Upper lobe of left lung (tissue), 6 donors: ENCODE data around the gene ITCH. TPM values are rescaled to one million over a fixed set of nuclear protein-coding genes. Genes with fewer than 3 reads are reported as not detected.
A peak's percentile ranks its signal among the peaks of the same experiment; 100 is the strongest.

ENCODE experiments used
- ATAC-seq, 2 donors: fragments of 200-7000 bp; cut with Tn5 transposase; one replicate each; pipeline ENCODE4 v1.9.1; 2022; ENCODE audit warnings: mild to moderate bottlenecking in 2 of 2, moderate library complexity in 2 of 2; ENCODE audit not compliant: low FRiP score in 2 of 2
- DNase-seq, 2 donors: peaks; one replicate each; pipeline ENCODE4 v3.0.0-alpha.2; 2019 to 2020
- H3K27ac ChIP-seq, 4 donors: fragments of 200-600 bp; sonication (generic); one replicate each; pipeline ENCODE4 v1.5.1; 2016 to 2019
- H3K27me3 ChIP-seq, 4 donors: fragments of 200-600 bp; sonication (generic); one replicate each; pipeline ENCODE4 v1.5.1; 2017 to 2019
- H3K36me3 ChIP-seq, 4 donors: fragments of 200-600 bp; sonication (generic); one replicate each; pipeline ENCODE4 v1.5.1; 2016 to 2019
- H3K4me1 ChIP-seq, 4 donors: fragments of 200-600 bp; sonication (generic); one replicate each; pipeline ENCODE4 v1.5.1; 2018 to 2019
- H3K4me3 ChIP-seq, 4 donors: fragments of 200-600 bp; sonication (generic); one replicate each; pipeline ENCODE4 v1.5.1; 2017 to 2019; ENCODE audit warnings: mild to moderate bottlenecking in 2 of 4, moderate library complexity in 1 of 4
- H3K9me3 ChIP-seq, 4 donors: fragments of 200-600 bp; sonication (generic); one replicate each; pipeline ENCODE4 v1.5.1; 2018 to 2019
- EP300 ChIP-seq, 4 donors: sonication (generic); formaldehyde crosslinking; IDR thresholded peaks; one replicate each; pipeline ENCODE4 v1.5.1; 2017; ENCODE audit warnings: antibody characterized with exemption in 4 of 4, control low read depth in 2 of 4
- POLR2A ChIP-seq, 4 donors: fragments of 450-650 bp; IDR thresholded peaks; one replicate each; pipeline ENCODE4 v1.5.1; 2016 to 2017; ENCODE audit warnings: antibody characterized with exemption in 4 of 4, mild to moderate bottlenecking in 2 of 4
- POLR2AphosphoS5 ChIP-seq, 2 donors: sonication (generic); formaldehyde crosslinking; IDR thresholded peaks; one replicate each; pipeline ENCODE4 v1.5.1; 2017; ENCODE audit warnings: antibody characterized with exemption in 2 of 2
- WGBS, 2 donors: methylation state at CpG; one replicate each; pipeline ENCODE4 v1.1.5; 2017 to 2018; 5-methylcytosine and 5-hydroxymethylcytosine counted together
- total RNA-seq, 6 donors: library from RNA; depleted of rRNA in 4 of 6; stranded (reverse); fragments of >200 nt in 4 of 6; gene quantifications; one replicate each; pipeline versions ENCODE4 v1.1.0 to v1.2.1, GENCODE V29; 2016 to 2021
- TF ChIP-seq, protein P1 (sequence below), 6 experiments: fragments of 450-650 bp in 4 of 6; fragments of 200-600 bp in 2 of 6; sonication (generic) in 2 of 6; IDR thresholded peaks; one replicate each; pipeline ENCODE4 v1.5.1; 2016 to 2019; ENCODE audit warnings: antibody characterized with exemption in 6 of 6
- donor health status: DM: no; HTN: no; CAD: no; lungs with moderate emphysema.
- donor health status: DM: no; HTN: yes; CAD: no; lungs with severe emphysema.

Gene ITCH
- total RNA-seq, 6 donors from 2014 or later = 26.6 to 57.2 (median 45.5) TPM

DNA sequence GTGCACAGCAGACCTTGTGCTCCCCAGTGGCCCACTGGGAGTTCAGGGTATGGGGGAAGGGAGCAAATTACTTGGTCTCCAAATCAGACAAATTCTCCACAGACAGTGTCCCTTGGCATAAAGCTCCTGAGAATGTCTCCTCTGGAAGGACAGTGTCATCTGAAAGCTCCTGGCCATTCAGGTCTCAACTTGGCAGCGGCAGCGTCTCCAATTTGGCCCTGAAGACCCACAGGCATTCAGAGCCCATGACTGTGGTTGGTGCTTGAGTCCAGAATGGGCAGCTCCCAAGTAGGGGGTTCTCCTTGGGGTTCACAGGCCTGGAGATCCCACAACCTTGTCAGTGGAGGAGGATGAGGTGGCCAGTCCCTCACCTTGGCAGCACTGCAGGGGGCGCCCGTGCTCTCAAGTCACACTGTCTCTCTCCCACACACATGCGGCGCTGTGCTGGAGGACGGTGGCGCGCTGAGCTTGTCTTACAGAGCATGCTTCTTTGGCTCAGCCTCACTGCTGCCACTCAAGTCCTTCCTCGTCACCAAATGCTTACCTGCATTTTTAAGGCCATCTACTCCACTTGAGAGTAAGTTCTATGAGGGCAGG, 173.8 kb downstream of the ITCH start:
- DNase-seq (peak; percentile 37 to 81), ATAC-seq (peak in 1 of 2 donors; percentile 31)
- TF ChIP-seq, protein P1, sequence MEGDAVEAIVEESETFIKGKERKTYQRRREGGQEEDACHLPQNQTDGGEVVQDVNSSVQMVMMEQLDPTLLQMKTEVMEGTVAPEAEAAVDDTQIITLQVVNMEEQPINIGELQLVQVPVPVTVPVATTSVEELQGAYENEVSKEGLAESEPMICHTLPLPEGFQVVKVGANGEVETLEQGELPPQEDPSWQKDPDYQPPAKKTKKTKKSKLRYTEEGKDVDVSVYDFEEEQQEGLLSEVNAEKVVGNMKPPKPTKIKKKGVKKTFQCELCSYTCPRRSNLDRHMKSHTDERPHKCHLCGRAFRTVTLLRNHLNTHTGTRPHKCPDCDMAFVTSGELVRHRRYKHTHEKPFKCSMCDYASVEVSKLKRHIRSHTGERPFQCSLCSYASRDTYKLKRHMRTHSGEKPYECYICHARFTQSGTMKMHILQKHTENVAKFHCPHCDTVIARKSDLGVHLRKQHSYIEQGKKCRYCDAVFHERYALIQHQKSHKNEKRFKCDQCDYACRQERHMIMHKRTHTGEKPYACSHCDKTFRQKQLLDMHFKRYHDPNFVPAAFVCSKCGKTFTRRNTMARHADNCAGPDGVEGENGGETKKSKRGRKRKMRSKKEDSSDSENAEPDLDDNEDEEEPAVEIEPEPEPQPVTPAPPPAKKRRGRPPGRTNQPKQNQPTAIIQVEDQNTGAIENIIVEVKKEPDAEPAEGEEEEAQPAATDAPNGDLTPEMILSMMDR (IDR thresholded peaks at IDR 0.05) = peak in 2 of 6 experiments; percentile 12 to 34
- TF ChIP-seq POLR2A (IDR thresholded peaks at IDR 0.05) = no peak
- Histone ChIP-seq H3K36me3 (peaks cover 37 to 93% (median 75%) of the 10 kb centered on the region in 4 donors), H3K9me3 (no peaks in the 10 kb centered on the region), H3K4me3 (no peak overlapping the region), H3K27me3 (no peaks in the 10 kb centered on the region), H3K4me1 (no peaks in the 10 kb centered on the region), H3K27ac (no peak overlapping the region)
- WGBS, 2 donors = 70 to 89% methylated on average over 9 to 10 of the region's 10 CpGs

DNA sequence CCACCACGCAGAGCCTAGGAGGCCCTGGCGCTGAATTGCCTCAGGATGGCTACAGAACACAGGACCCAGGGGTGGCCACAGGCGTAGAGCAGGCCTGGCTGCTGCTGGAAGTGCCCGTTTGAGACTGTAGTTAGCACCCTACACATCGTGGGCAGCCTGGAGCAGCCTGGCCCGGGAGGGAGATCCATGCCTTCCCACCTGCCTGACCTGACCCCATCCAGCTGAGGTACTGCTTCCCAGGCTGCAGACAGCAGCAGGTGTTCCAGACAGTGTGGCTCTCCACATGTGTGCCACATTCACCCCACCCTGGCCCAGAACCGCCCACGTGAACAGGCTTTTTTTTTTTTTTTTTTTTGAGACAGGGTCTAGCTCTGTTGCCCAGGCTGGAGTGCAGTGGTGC, 174.6 kb downstream of the ITCH start:
- WGBS, 2 donors = 88 to 96% methylated on average over 7 to 8 of the region's 8 CpGs
- DNase-seq (no peak), ATAC-seq (no peak)
- no peaks in the 10 kb centered on the region for H3K9me3 ChIP-seq
- no peak overlapping the region for H3K4me3 ChIP-seq
- H3K27ac ChIP-seq = no peak overlapping the region
- no peaks in the 10 kb centered on the region for H3K4me1 ChIP-seq
- H3K36me3 ChIP-seq = peaks cover 37 to 93% (median 72%) of the 10 kb centered on the region in 4 donors
- H3K27me3 ChIP-seq = no peaks in the 10 kb centered on the region
- TF ChIP-seq POLR2AphosphoS5 (IDR thresholded peaks at IDR 0.05) (no peak), POLR2A (IDR thresholded peaks at IDR 0.05) (no peak), EP300 (IDR thresholded peaks at IDR 0.05) (no peak)
- TF ChIP-seq, protein P1 (IDR thresholded peaks at IDR 0.05) = no peak

DNA sequence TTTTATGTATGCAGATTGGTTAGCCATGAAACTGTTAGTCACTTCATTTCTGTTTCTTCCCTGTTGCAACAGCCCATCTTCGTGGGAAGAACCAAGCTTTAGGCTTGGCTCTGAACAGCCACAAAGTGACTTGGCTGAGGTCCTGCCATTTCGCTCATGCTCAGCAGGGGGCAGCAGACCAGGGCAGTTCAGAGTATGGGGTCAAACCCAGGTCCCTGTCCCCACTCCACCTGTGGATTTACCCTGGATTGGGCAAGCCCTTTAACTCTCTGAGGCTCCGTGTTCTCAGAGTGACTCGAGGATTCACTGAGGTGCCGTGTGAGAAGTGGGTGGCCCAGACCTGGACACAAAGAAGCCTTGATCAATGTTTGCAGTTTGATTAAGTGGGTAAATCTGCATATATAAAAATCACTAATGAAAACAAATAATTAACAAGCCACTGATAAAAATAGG, 175.6 kb downstream of the ITCH start:
- ATAC-seq (peak; percentile 67 to 72), DNase-seq (peak in 1 of 2 donors; percentile 72)
- Histone ChIP-seq H3K9me3 (no peaks in the 10 kb centered on the region), H3K4me3 (no peak overlapping the region), H3K27me3 (no peaks in the 10 kb centered on the region), H3K36me3 (peaks cover 37 to 85% (median 64%) of the 10 kb centered on the region in 4 donors), H3K27ac (no peak overlapping the region), H3K4me1 (no peaks in the 10 kb centered on the region)
- TF ChIP-seq POLR2AphosphoS5 (IDR thresholded peaks at IDR 0.05) (no peak), POLR2A (IDR thresholded peaks at IDR 0.05) (no peak), EP300 (IDR thresholded peaks at IDR 0.05) (no peak)
- TF ChIP-seq, protein P1 (IDR thresholded peaks at IDR 0.05) = peak; percentile 67 to 76 (median 72)
- WGBS, 2 donors = 43 to 52% methylated on average over 5 of the region's 5 CpGs

DNA sequence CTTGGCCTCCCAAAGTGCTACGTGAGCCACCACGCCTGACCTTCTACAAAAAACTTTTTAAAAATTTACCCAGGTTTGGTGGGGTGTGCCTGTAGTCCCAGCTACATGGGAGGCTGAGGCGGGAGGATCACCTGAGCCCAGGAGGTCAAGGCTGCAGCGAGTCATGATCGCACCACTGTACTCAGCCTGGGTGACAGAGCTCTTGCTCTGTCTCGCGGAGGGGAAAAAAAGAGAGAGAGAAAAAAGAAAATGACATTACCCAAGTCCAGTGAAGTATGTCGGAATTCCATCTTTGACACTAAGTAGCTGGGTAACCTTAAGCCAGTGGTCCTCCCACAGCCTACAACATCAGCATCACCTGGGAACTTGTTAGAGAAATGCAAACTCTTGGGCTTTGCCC, 176.7 kb downstream of the ITCH start:
- Histone ChIP-seq H3K27ac (no peak overlapping the region), H3K27me3 (no peaks in the 10 kb centered on the region), H3K4me3 (no peak overlapping the region), H3K9me3 (no peaks in the 10 kb centered on the region), H3K36me3 (peaks cover 30 to 77% (median 54%) of the 10 kb centered on the region in 4 donors), H3K4me1 (peaks cover 0 to 6% (median 2%) of the 10 kb centered on the region in 4 donors)
- TF ChIP-seq EP300 (IDR thresholded peaks at IDR 0.05) = no peak
- TF ChIP-seq, protein P1 (IDR thresholded peaks at IDR 0.05) = no peak
- no peak for TF ChIP-seq POLR2AphosphoS5 (IDR thresholded peaks at IDR 0.05)
- no peak for TF ChIP-seq POLR2A (IDR thresholded peaks at IDR 0.05)
- WGBS, 2 donors = 92 to 97% methylated on average over 8 of the region's 8 CpGs
- ATAC-seq (no peak), DNase-seq (no peak)
